A549 (cell line): ENCODE results near the gene GTPBP3. TPM values are rescaled to one million over a fixed set of nuclear protein-coding genes. Genes with fewer than 3 reads are reported as not detected.

Source experiments
- ATAC-seq, 2 experiments: fragments of 200-7000 bp in 1 of 2; fragments of >200 bp in 1 of 2; cut with Nextera tagmentation in 1 of 2; cut with Tn5 transposase in 1 of 2; 3 replicates each; pipeline versions ENCODE4 v1.8.0 to v1.9.1; 2018 to 2020; ENCODE audit warnings: mild to moderate bottlenecking in 1 of 2, moderate library complexity in 1 of 2
- CTCF ChIA-PET: fragments of 300-600 bp; sonication (Branson Sonifier 250); formaldehyde crosslinking; extraction: SDS; loops from one replicate; lab custom pipeline; 2021; ENCODE audit warnings: antibody characterized with exemption, inconsistent platforms; lab: Yijun Ruan, JAX
- POLR2A ChIA-PET: fragments of 350-600 bp; formaldehyde crosslinking; extraction: SDS; loops from one replicate; lab custom pipeline; 2021; ENCODE audit warnings: antibody characterized with exemption, inconsistent platforms; lab: Yijun Ruan, JAX
- DNase-seq, 2 experiments: peaks; one replicate each; pipeline versions ENCODE4 v3.0.0 to v3.0.0-alpha.2; 2011 to 2016; ENCODE audit warnings: low read depth in 1 of 2, low spot score in 1 of 2
- FAIRE-seq: peaks from 2 replicates; lab custom pipeline; 2011; peaks lifted over from hg19 to GRCh38; lab: Jason Lieb, UNC
- H3K27ac ChIP-seq, 2 experiments: fragments of >200 bp; sonication (Bioruptor Twin); formaldehyde crosslinking; 3 replicates each; pipeline ENCODE4 v1.5.1; 2016 to 2017
- H3K4me1 ChIP-seq: fragments of >200 bp; sonication (Bioruptor Twin); formaldehyde crosslinking; 3 replicates; pipeline ENCODE4 v1.6.1; 2016
- H3K4me2 ChIP-seq: fragments of >200 bp; sonication (Bioruptor Twin); formaldehyde crosslinking; 3 replicates; pipeline ENCODE4 v1.6.1; 2016
- H3K4me3 ChIP-seq: fragments of >200 bp; sonication (Bioruptor Twin); formaldehyde crosslinking; 3 replicates; pipeline ENCODE4 v1.5.1; 2016
- H3K9me3 ChIP-seq: fragments of >200 bp; sonication (Bioruptor Twin); formaldehyde crosslinking; 3 replicates; pipeline ENCODE4 v1.6.1; 2016
- ATOH8 ChIP-seq: fragments of 250-450 bp; sonication (Bioruptor Pico); IDR thresholded peaks from 2 replicates; pipeline ENCODE4 v1.5.0; 2020; ENCODE audit warnings: low read depth, mild to moderate bottlenecking, moderate library complexity
- CEBPB ChIP-seq, 2 experiments: fragments of >200 bp in 1 of 2; sonication (Bioruptor Twin) in 1 of 2; formaldehyde crosslinking in 1 of 2; IDR thresholded peaks; 2 replicates each; pipeline ENCODE4 v1.6.1; 2012 to 2016
- CHD2 ChIP-seq: fragments of 150-350 bp; IDR thresholded peaks from 2 replicates; pipeline ENCODE4 v1.6.1; 2014; ENCODE audit warnings: low read length; ENCODE audit not compliant: partially characterized antibody
- CHD4 ChIP-seq: fragments of 200-600 bp; sonication (generic); IDR thresholded peaks from 2 replicates; pipeline ENCODE4 v1.6.1; 2016; ENCODE audit warnings: antibody characterized with exemption, mild to moderate bottlenecking, borderline replicate concordance
- CTCF ChIP-seq: fragments of >200 bp; sonication (Bioruptor Twin); formaldehyde crosslinking; IDR thresholded peaks from 3 replicates; pipeline ENCODE4 v1.5.1; 2016
- EP300 ChIP-seq, 2 experiments: fragments of >200 bp; sonication (Bioruptor Twin); formaldehyde crosslinking; IDR thresholded peaks; 2 replicates in 1 of 2; 3 replicates in 1 of 2; pipeline ENCODE4 v1.6.1; 2016 to 2017
- FOSL2 ChIP-seq, 2 experiments: fragments of 450-650 bp in 1 of 2; fragments of >200 bp in 1 of 2; sonication (Bioruptor Twin) in 1 of 2; formaldehyde crosslinking; IDR thresholded peaks; 2 replicates each; pipeline versions ENCODE4 v1.5.0 to v1.6.1; 2016 to 2020; ENCODE audit warnings: mild to moderate bottlenecking in 1 of 2, moderate library complexity in 1 of 2
- GATA3 ChIP-seq: IDR thresholded peaks from 2 replicates; pipeline ENCODE4 v1.6.1; 2012; ENCODE audit warnings: borderline replicate concordance
- HEYL ChIP-seq: fragments of 250-450 bp; sonication (Bioruptor Pico); IDR thresholded peaks from 2 replicates; pipeline ENCODE4 v1.8.0; 2021; ENCODE audit warnings: mild to moderate bottlenecking, moderate library complexity
- HOXA7 ChIP-seq: fragments of 250-450 bp; sonication (Bioruptor Pico); IDR thresholded peaks from 2 replicates; pipeline ENCODE4 v1.5.0; 2020; ENCODE audit warnings: mild to moderate bottlenecking, moderate library complexity
- JUNB ChIP-seq: fragments of >200 bp; sonication (Bioruptor Twin); formaldehyde crosslinking; IDR thresholded peaks from 2 replicates; pipeline ENCODE4 v1.6.1; 2016
- MAFK ChIP-seq: fragments of 450-650 bp; IDR thresholded peaks from 2 replicates; pipeline ENCODE4 v1.6.1; 2014; ENCODE audit not compliant: partially characterized antibody
- NFE2L2 ChIP-seq: fragments of 150-350 bp; conservative IDR thresholded peaks from 2 replicates; pipeline ENCODE4 v1.6.1; 2014; ENCODE audit warnings: low read length
- NPAS2 ChIP-seq: fragments of 250-450 bp; sonication (Bioruptor Pico); IDR thresholded peaks from 2 replicates; pipeline ENCODE4 v1.8.0; 2022; ENCODE audit warnings: mild to moderate bottlenecking, moderate library complexity, borderline replicate concordance
- NR3C1 ChIP-seq: fragments of >200 bp; sonication (Bioruptor Twin); formaldehyde crosslinking; IDR thresholded peaks from 3 replicates; pipeline ENCODE4 v1.6.1; 2017
- POLR2AphosphoS2 ChIP-seq: conservative IDR thresholded peaks from 2 replicates; pipeline ENCODE4 v1.6.1; 2012; ENCODE audit warnings: low read length, improper control_type of control experiment, inconsistent platforms
- RAD21 ChIP-seq, 2 experiments: fragments of >200 bp in 1 of 2; sonication (Bioruptor Twin) in 1 of 2; formaldehyde crosslinking in 1 of 2; IDR thresholded peaks in 1 of 2; conservative IDR thresholded peaks in 1 of 2; 2 replicates in 1 of 2; 3 replicates in 1 of 2; pipeline ENCODE4 v1.6.1; 2012 to 2018; ENCODE audit warnings: inconsistent platforms in 1 of 2
- REST ChIP-seq: fragments of 200-600 bp; sonication (generic); IDR thresholded peaks from 2 replicates; pipeline ENCODE4 v1.6.1; 2016; ENCODE audit warnings: antibody characterized with exemption, mild to moderate bottlenecking, moderate library complexity
- TP53 ChIP-seq: fragments of 250-450 bp; sonication (Bioruptor Pico); IDR thresholded peaks from 2 replicates; pipeline ENCODE4 v1.5.0; 2021; ENCODE audit warnings: mild to moderate bottlenecking, moderate library complexity
- ZC3H11A ChIP-seq: fragments of 450-650 bp; IDR thresholded peaks from 2 replicates; pipeline ENCODE4 v1.6.1; 2014; ENCODE audit warnings: antibody characterized with exemption, mild to moderate bottlenecking
- ZFP36 ChIP-seq: fragments of 450-650 bp; IDR thresholded peaks from 2 replicates; pipeline ENCODE4 v1.6.1; 2014; ENCODE audit warnings: borderline replicate concordance; ENCODE audit not compliant: partially characterized antibody
- ZNF302 ChIP-seq: fragments of 250-450 bp; sonication (Bioruptor Pico); IDR thresholded peaks from 2 replicates; pipeline ENCODE4 v1.9.0; 2021; ENCODE audit warnings: inconsistent platforms, mild to moderate bottlenecking, moderate library complexity
- ZSCAN20 ChIP-seq: fragments of 250-450 bp; sonication (Bioruptor Pico); IDR thresholded peaks from 2 replicates; pipeline ENCODE4 v1.8.0; 2022; ENCODE audit warnings: mild to moderate bottlenecking, moderate library complexity
- WGBS: methylation state at CpG from one replicate; pipeline ENCODE4 v1.1.6; 2017; ENCODE audit errors: missing lambda C conversion rate; 5-methylcytosine and 5-hydroxymethylcytosine counted together
- polyA plus RNA-seq, 4 experiments: library from polyadenylated mRNA; depleted of rRNA in 3 of 4; stranded (reverse); fragments of >200 nt; fragmentation: RNase III in 1 of 4; extraction: RNeasy Plus Mini Kit Qiagen cat#74134 plus additional on column Dnase treatment in 1 of 4; gene quantifications; 2 replicates in 3 of 4; 3 replicates in 1 of 4; pipeline ENCODE4 v1.2.3, GENCODE V29; 2011 to 2017
- TF ChIP-seq, protein P1 (sequence below): fragments of 150-350 bp; IDR thresholded peaks from 2 replicates; pipeline ENCODE4 v1.6.1; 2014; ENCODE audit warnings: low read depth, mild to moderate bottlenecking, low read length

Gene GTPBP3
- polyA plus RNA-seq, 2 of the 4 experiments (the other 2 are of a cell fraction) = 10.6 to 19.3 TPM

DNA sequence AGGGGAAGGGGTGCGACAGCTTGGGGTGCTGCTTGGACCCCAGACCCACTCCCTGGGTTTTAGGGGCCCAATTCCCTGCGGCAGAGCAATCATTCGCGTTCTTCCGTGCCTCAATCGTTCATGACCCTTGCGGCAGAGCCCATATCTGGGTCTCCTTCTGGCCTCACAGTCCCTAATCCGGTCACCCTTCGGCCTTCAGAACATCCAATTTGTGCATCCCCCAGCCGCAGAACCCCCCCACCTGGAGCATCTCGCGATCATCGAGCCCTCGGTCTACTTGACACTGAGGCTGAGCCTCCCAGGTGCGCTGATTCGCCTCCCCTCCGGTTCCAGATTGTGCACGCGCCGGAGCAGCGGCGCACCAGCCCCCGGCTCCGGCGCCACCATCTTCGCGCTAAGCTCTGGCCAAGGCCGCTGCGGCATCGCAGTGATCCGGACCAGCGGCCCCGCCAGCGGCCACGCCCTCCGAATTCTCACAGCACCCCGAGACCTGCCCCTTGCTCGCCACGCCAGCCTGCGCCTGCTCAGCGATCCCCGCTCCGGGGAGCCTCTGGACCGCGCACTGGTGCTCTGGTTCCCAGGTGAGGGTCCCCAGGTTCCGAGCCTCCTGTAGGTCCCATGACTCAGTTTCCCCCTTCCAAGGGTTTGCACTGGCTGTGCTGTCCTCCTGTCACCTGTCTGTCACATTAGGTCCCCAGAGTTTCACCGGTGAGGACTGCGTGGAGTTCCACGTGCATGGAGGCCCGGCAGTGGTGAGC lies 501 bp downstream of the GTPBP3 start:
- 4% methylated on average over 10 of the region's 50 CpGs for WGBS
- no peak for FAIRE-seq
- H3K4me3 ChIP-seq = peak overlapping the region; percentile 71
- TF ChIP-seq ATOH8 (CRISPR knock-in tag) (no peak), NR3C1 (no peak), CTCF (no peak), FOSL2 (IDR thresholded peaks at IDR 0.05) (no peak), FOSL2 (CRISPR knock-in tag; IDR thresholded peaks at IDR 0.05) (no peak), ZSCAN20 (CRISPR knock-in tag) (no peak), REST (peak; percentile 38), GATA3 (no peak), JUNB (no peak), RAD21 (conservative IDR thresholded peaks at IDR 0.05 in 1 of 2, IDR thresholded peaks at IDR 0.05 in 1 of 2) (no peak), NFE2L2 (no peak), CHD2 (peak; percentile 39), HEYL (no peak)
- TF ChIP-seq, protein P1, sequence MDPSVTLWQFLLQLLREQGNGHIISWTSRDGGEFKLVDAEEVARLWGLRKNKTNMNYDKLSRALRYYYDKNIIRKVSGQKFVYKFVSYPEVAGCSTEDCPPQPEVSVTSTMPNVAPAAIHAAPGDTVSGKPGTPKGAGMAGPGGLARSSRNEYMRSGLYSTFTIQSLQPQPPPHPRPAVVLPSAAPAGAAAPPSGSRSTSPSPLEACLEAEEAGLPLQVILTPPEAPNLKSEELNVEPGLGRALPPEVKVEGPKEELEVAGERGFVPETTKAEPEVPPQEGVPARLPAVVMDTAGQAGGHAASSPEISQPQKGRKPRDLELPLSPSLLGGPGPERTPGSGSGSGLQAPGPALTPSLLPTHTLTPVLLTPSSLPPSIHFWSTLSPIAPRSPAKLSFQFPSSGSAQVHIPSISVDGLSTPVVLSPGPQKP = no peak
- TF ChIP-seq, all 56 proteins: peak for 2
- Histone ChIP-seq H3K4me1 (peaks cover 29% of the 10 kb centered on the region), H3K9me3 (no peaks in the 10 kb centered on the region), H3K27ac (peak overlapping the region; percentile 83 to 94), H3K4me2 (peak overlapping the region; percentile 91)
- ATAC-seq (peak; percentile 5 to 9; a peak in 3 of 6 replicates), DNase-seq (no peak)
- CTCF ChIA-PET = no interaction called here
- POLR2A ChIA-PET = interaction anchor here (0.6 to 1.3 kb wide), 3 partner anchors 36 to 82 kb away, joined by 3 to 10 read pairs (median 5); partner anchors contain the start of gene MVB12A

DNA sequence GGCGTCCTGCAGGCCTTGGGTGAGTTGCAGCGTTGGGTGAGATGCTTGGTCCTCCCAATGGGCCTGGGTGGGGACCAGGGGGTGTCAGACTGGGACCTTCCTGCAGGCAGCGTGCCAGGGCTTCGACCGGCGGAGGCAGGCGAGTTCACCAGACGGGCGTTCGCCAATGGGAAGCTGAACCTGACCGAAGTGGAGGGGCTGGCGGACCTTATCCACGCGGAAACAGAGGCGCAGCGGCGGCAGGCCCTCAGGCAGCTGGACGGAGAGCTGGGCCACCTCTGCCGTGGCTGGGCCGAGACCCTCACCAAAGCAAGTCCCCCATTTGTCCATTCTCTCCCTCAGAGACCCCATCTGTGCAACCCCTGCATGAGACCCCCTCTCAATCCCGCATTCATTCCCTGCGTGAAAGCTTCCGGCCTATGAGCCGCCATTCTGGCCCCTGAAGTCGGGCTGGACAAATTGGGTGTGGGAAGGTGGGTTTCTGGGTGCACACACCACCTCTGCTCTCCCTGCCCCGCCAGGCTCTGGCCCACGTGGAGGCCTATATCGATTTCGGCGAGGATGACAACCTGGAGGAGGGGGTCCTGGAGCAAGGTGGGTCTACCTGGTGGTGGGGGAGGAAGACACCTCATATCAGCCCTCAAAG lies 1.2 kb downstream of the GTPBP3 start:
- Histone ChIP-seq H3K9me3 (no peaks in the 10 kb centered on the region), H3K4me3 (peak overlapping the region; percentile 71), H3K4me1 (peaks cover 28% of the 10 kb centered on the region), H3K4me2 (peak overlapping the region; percentile 91), H3K27ac (peak overlapping the region in 1 of 2 experiments; percentile 94; a peak in 5 of 6 replicates)
- FAIRE-seq (no peak), ATAC-seq (no peak), DNase-seq (no peak)
- CTCF ChIA-PET = interaction anchor here (0.7 kb wide), 1 partner anchor 16 kb away, joined by 4 read pairs; no protein-coding TSS in a partner anchor
- POLR2A ChIA-PET = interaction anchor here (0.6 to 1.3 kb wide), 2 partner anchors 36 to 51 kb away, joined by 5 to 10 read pairs; no protein-coding TSS in a partner anchor
- WGBS = 95% methylated on average over 23 of the region's 30 CpGs
- no peak for TF ChIP-seq ZFP36
- no peak for TF ChIP-seq EP300 (IDR thresholded peaks at IDR 0.05)
- TF ChIP-seq ZNF302 (CRISPR knock-in tag) = no peak
- no peak for TF ChIP-seq HEYL
- no peak for TF ChIP-seq CEBPB (IDR thresholded peaks at IDR 0.05)
- TF ChIP-seq ZC3H11A = no peak
- no peak for TF ChIP-seq POLR2AphosphoS2
- TF ChIP-seq CTCF = no peak
- no peak for TF ChIP-seq HOXA7
- no peak for TF ChIP-seq NPAS2
- TF ChIP-seq MAFK = no peak
- no peak for TF ChIP-seq TP53 (CRISPR knock-in tag)
- no peak for TF ChIP-seq CHD4
